H1 (cell line): ENCODE results near the gene C2orf76. TPM values are rescaled to one million over a fixed set of nuclear protein-coding genes. Genes with fewer than 3 reads are reported as not detected.

Experiments
- ASH2L ChIP-seq: fragments of 200-600, 300-600 bp; sonication (generic); IDR thresholded peaks from one replicate; pipeline ENCODE4 v1.7.1; 2017; ENCODE audit warnings: low read length
- SP2 ChIP-seq: IDR thresholded peaks from 2 replicates; pipeline ENCODE4 v1.6.1; 2012; ENCODE audit warnings: mild to moderate bottlenecking, low read length, inconsistent platforms
- polyA plus RNA-seq, 7 experiments: library from polyadenylated mRNA; depleted of rRNA in 3 of 7; stranded (reverse) in 5 of 7; unstranded in 2 of 7; fragments of >200 nt in 5 of 7; fragments of 200-250 nt in 2 of 7; gene quantifications; 1 replicate in 5 of 7; 2 replicates in 1 of 7; 4 replicates in 1 of 7; pipeline versions ENCODE4 v1.2.1 to v1.2.3, GENCODE V29; 2011 to 2013; ENCODE audit warnings: missing spikeins in 2 of 7, mixed read lengths in 2 of 7
- total RNA-seq: library from RNA; stranded (reverse); fragmentation: NEBNext Ultra II Directional; extraction: Animal tissue kit (Norgen Biotek cat#: 25700); gene quantifications from 2 replicates; pipeline ENCODE4 v1.2.1, GENCODE V29; 2021

C2orf76 gene
- total and polyA plus RNA-seq, 2 of the 8 experiments (the other 6 are each of a cell fraction or from before 2014, with no cell fraction given) = 4.4 to 5.0 TPM

GRCh38 chr2:119365436-119365835 is 1.2 kb downstream of the C2orf76 start (continued):
- TF ChIP-seq ASH2L (no peak), SP2 (no peak)
